ENCODE data around the gene UBAP2L.
"Not testable (repeated sequence)": the region's sequence is repeated elsewhere in the genome, so short reads cannot be mapped to it uniquely, and the experiment has no call there.

GRCh38 chr1:154233127-154233526 lies 12.4 kb downstream of the UBAP2L start:
- not testable (repeated sequence) for TF ChIP-seq CTCF, POLR2A (IDR thresholded peaks at IDR 0.05)

Data from heart left ventricle (tissue), 13 donors.